Pons (tissue), 1 donor: ENCODE results near the gene MYH6.
"Not testable (repeated sequence)": the region's sequence is repeated elsewhere in the genome, so short reads cannot be mapped to it uniquely, and the experiment has no call there.

Experiments used
- DNase-seq: peaks from one replicate; pipeline ENCODE4 v3.0.0-alpha.2; 2016; ENCODE audit warnings: low spot score

MYH6 gene

GRCh38 chr14:23392613-23393012, 15.5 kb downstream of the MYH6 start:
- no peak for DNase-seq

GRCh38 chr14:23389871-23390270, 18.2 kb downstream of the MYH6 start:
- not testable (repeated sequence) for DNase-seq

- no peak for DNase-seq
Measured at GRCh38 chr14:23389396-23389795, 18.7 kb downstream of the MYH6 start.

- no peak for DNase-seq
Measured at GRCh38 chr14:23388996-23389395, 19.1 kb downstream of the MYH6 start.

GRCh38 chr14:23387916-23388882, 19.9 kb downstream of the MYH6 start:
- DNase-seq = no peak

- no peak for DNase-seq
Measured at GRCh38 chr14:23386999-23387398, 21.1 kb downstream of the MYH6 start.

GRCh38 chr14:23386266-23386657, 21.8 kb downstream of the MYH6 start:
- not testable (repeated sequence) for DNase-seq

GRCh38 chr14:23385642-23386265, 22.3 kb downstream of the MYH6 start:
- DNase-seq = no peak

GRCh38 chr14:23385244-23385641, 22.8 kb downstream of the MYH6 start:
- DNase-seq = no peak

GRCh38 chr14:23384364-23385080, 23.6 kb downstream of the MYH6 start:
- DNase-seq = no peak

- no peak for DNase-seq
Measured at GRCh38 chr14:23382731-23383440, 25.2 kb downstream of the MYH6 start.

- no peak for DNase-seq
Measured at GRCh38 chr14:23382276-23382675, 25.8 kb downstream of the MYH6 start.

- DNase-seq = no peak
Measured at GRCh38 chr14:23381871-23382270, 26.2 kb downstream of the MYH6 start.

GRCh38 chr14:23380976-23381375, 27.1 kb downstream of the MYH6 start:
- no peak for DNase-seq

- DNase-seq = peak; percentile 30
Measured at GRCh38 chr14:23380197-23380914, 27.7 kb downstream of the MYH6 start.

- peak; percentile 46 for DNase-seq
Measured at GRCh38 chr14:23379366-23380196, 28.5 kb downstream of the MYH6 start.

- no peak for DNase-seq
Measured at GRCh38 chr14:23378612-23379220, 29.4 kb downstream of the MYH6 start.

GRCh38 chr14:23377573-23378563, 30.2 kb downstream of the MYH6 start:
- no peak for DNase-seq

GRCh38 chr14:23377198-23377550, 30.9 kb downstream of the MYH6 start:
- DNase-seq = no peak
